HCT116 (cell line): ENCODE results near the gene PRELID2. TPM values are rescaled to one million over a fixed set of nuclear protein-coding genes. Genes with fewer than 3 reads are reported as not detected.
"Not testable (repeated sequence)": the region's sequence is repeated elsewhere in the genome, so short reads cannot be mapped to it uniquely, and the experiment has no call there.

Experiments used
- ATAC-seq: fragments of 200-7000 bp; cut with Tn5 transposase; 2 replicates; pipeline ENCODE4 v1.9.1; 2020; ENCODE audit warnings: mild to moderate bottlenecking, moderate library complexity
- BruUV-seq: library from RNA; stranded (reverse); fragments of 400-500 nt; replicated peaks from 2 replicates; lab custom pipeline; 2021; lab: Mats Ljungman, UMichigan
- CTCF ChIA-PET: fragments of 300-600 bp; sonication (Branson Sonifier 250); formaldehyde crosslinking; loops from one replicate; lab custom pipeline; 2021; ENCODE audit warnings: antibody characterized with exemption; lab: Charles Lee
- POLR2A ChIA-PET: fragments of 300-600, 350-600 bp; sonication (Branson Sonifier 250); formaldehyde crosslinking; loops from one replicate; lab custom pipeline; 2021; ENCODE audit warnings: antibody characterized with exemption; lab: Charles Lee
- RAD21 ChIA-PET, 2 experiments: fragments of 300-600 bp; sonication (Branson Sonifier 250); formaldehyde crosslinking; loops; one replicate each; lab custom pipeline; 2023; ENCODE audit warnings: low total read pairs in 2 of 2; ENCODE audit not compliant: uncharacterized antibody in 2 of 2, unreplicated experiment in 2 of 2, low non-redundant PET in 1 of 2; lab: Charles Lee
- DNase-seq: peaks from one replicate; pipeline ENCODE4 v3.0.0-alpha.2; 2010; ENCODE audit warnings: low read depth, low spot score
- H2AFZ ChIP-seq: fragments of 200-600 bp; shearing (Covaris generic), sonication (generic); 2 replicates; pipeline ENCODE4 v1.6.1; 2017; ENCODE audit warnings: low read depth, mixed run types, mixed read lengths, antibody characterized with exemption, low read length; ENCODE audit not compliant: poor library complexity, severe bottlenecking
- H3K27ac ChIP-seq: 2 replicates; pipeline ENCODE4 v1.5.1; 2012; ENCODE audit warnings: low read depth, low read length
- H3K27me3 ChIP-seq: fragments of 200-600 bp; sonication (generic); 2 replicates; pipeline ENCODE4 v1.6.1; 2016; ENCODE audit warnings: mixed run types, low read length, mixed read lengths; ENCODE audit not compliant: insufficient read depth
- H3K36me3 ChIP-seq, 2 experiments: fragments of 200-500 bp in 1 of 2; fragments of 200-600 bp in 1 of 2; sonication (Bioruptor generic) in 1 of 2; sonication (generic) in 1 of 2; 2 replicates each; pipeline versions ENCODE4 v1.5.1 to v1.6.1; 2014 to 2016; ENCODE audit warnings: low read length in 2 of 2, inconsistent platforms in 1 of 2, mixed read lengths in 1 of 2, mixed run types in 1 of 2; ENCODE audit not compliant: insufficient read depth in 2 of 2, control insufficient read depth in 1 of 2
- H3K4me1 ChIP-seq, 2 experiments: fragments of 200-600 bp in 1 of 2; sonication (generic) in 1 of 2; 2 replicates each; pipeline versions ENCODE4 v1.5.1 to v1.6.1; 2012 to 2017; ENCODE audit warnings: low read length in 2 of 2, inconsistent platforms in 1 of 2, mild to moderate bottlenecking in 1 of 2, mixed read lengths in 1 of 2, mixed run types in 1 of 2, moderate library complexity in 1 of 2; ENCODE audit not compliant: insufficient read depth in 2 of 2, control insufficient read depth in 1 of 2
- H3K4me2 ChIP-seq: fragments of 200-600 bp; sonication (generic); 2 replicates; pipeline ENCODE4 v1.6.1; 2017; ENCODE audit warnings: mixed run types, low read length, mixed read lengths
- H3K4me3 ChIP-seq, 2 experiments: fragments of 200-600 bp in 1 of 2; sonication (generic) in 1 of 2; replicated peaks in 1 of 2; 2 replicates each; pipeline ENCODE4 v1.5.1; 2011 to 2016; ENCODE audit warnings: low read length in 2 of 2, control low read depth in 1 of 2, low read depth in 1 of 2, mild to moderate bottlenecking in 1 of 2, mixed read lengths in 1 of 2, mixed run types in 1 of 2
- H3K79me2 ChIP-seq: fragments of 200-600 bp; sonication (generic); 2 replicates; pipeline ENCODE4 v1.6.1; 2017; ENCODE audit warnings: mild to moderate bottlenecking, mixed run types, low read length, moderate library complexity, mixed read lengths; ENCODE audit not compliant: insufficient read depth
- H3K9ac ChIP-seq: fragments of 200-600 bp; sonication (generic); 2 replicates; pipeline ENCODE4 v1.6.1; 2016; ENCODE audit warnings: low read length, mixed read lengths
- H3K9me2 ChIP-seq: fragments of 200-600 bp; sonication (generic), shearing (Covaris generic); 2 replicates; pipeline ENCODE4 v1.6.1; 2017; ENCODE audit warnings: mixed run types, mild to moderate bottlenecking, moderate library complexity; ENCODE audit not compliant: insufficient read depth
- H3K9me3 ChIP-seq, 2 experiments: fragments of 200-500 bp in 1 of 2; fragments of 200-600 bp in 1 of 2; sonication (Bioruptor generic) in 1 of 2; sonication (generic) in 1 of 2; 2 replicates each; pipeline ENCODE4 v1.6.1; 2014 to 2017; ENCODE audit warnings: low read length in 2 of 2, mixed read lengths in 2 of 2, inconsistent platforms in 1 of 2, low read depth in 1 of 2, mild to moderate bottlenecking in 1 of 2, mixed run types in 1 of 2, moderate library complexity in 1 of 2; ENCODE audit not compliant: control insufficient read depth in 1 of 2, insufficient read depth in 1 of 2
- H4K20me1 ChIP-seq: fragments of 200-600 bp; sonication (generic), shearing (Covaris generic); 2 replicates; pipeline ENCODE4 v1.6.1; 2017; ENCODE audit warnings: mixed run types, mild to moderate bottlenecking, moderate library complexity; ENCODE audit not compliant: insufficient read depth
- ATF3 ChIP-seq: IDR thresholded peaks from 2 replicates; pipeline ENCODE4 v1.6.1; 2012
- CBX3 ChIP-seq: IDR thresholded peaks from 2 replicates; pipeline ENCODE4 v1.6.1; 2012; ENCODE audit warnings: low read depth
- CEBPB ChIP-seq: IDR thresholded peaks from 2 replicates; pipeline ENCODE4 v1.6.1; 2012; ENCODE audit warnings: low read depth
- EGR1 ChIP-seq: IDR thresholded peaks from 2 replicates; pipeline ENCODE4 v1.6.1; 2012; ENCODE audit warnings: low read depth
- ELF1 ChIP-seq: IDR thresholded peaks from 2 replicates; pipeline ENCODE4 v1.6.1; 2012; ENCODE audit warnings: low read depth, borderline replicate concordance
- EZH2phosphoT487 ChIP-seq: fragments of 200-600 bp; IDR thresholded peaks from 2 replicates; pipeline ENCODE4 v1.6.1; 2018; ENCODE audit warnings: antibody characterized with exemption, borderline replicate concordance
- FOSL1 ChIP-seq: IDR thresholded peaks from 2 replicates; pipeline ENCODE4 v1.6.1; 2012; ENCODE audit warnings: low read depth
- JUND ChIP-seq: IDR thresholded peaks from 2 replicates; pipeline ENCODE4 v1.6.1; 2012
- MAX ChIP-seq: IDR thresholded peaks from 2 replicates; pipeline ENCODE4 v1.6.1; 2012
- POLR2AphosphoS5 ChIP-seq: IDR thresholded peaks from 2 replicates; pipeline ENCODE4 v1.6.1; 2011; ENCODE audit warnings: mild to moderate bottlenecking, low read depth, low read length, moderate library complexity
- RAD21 ChIP-seq: IDR thresholded peaks from 2 replicates; pipeline ENCODE4 v1.6.1; 2012; ENCODE audit warnings: low read depth, mild to moderate bottlenecking
- REST ChIP-seq: IDR thresholded peaks from 2 replicates; pipeline ENCODE4 v1.6.1; 2012; ENCODE audit warnings: low read depth
- SP1 ChIP-seq: IDR thresholded peaks from 2 replicates; pipeline ENCODE4 v1.6.1; 2012; ENCODE audit warnings: low read depth
- TCF7L2 ChIP-seq: IDR thresholded peaks from 2 replicates; pipeline ENCODE4 v1.7.0; 2011; ENCODE audit warnings: borderline replicate concordance, inconsistent platforms; ENCODE audit not compliant: insufficient read depth, insufficient read length; ENCODE audit errors: extremely low read depth
- YY1 ChIP-seq: IDR thresholded peaks from 2 replicates; pipeline ENCODE4 v1.6.1; 2011; ENCODE audit warnings: low read length, low read depth, moderate library complexity, mild to moderate bottlenecking; ENCODE audit not compliant: insufficient replicate concordance; ENCODE audit errors: extremely low read depth
- ZFX ChIP-seq: fragments of 450-650 bp; IDR thresholded peaks from 2 replicates; pipeline ENCODE4 v1.6.1; 2017
- ZNF274 ChIP-seq: fragments of 200-500 bp; sonication (Bioruptor generic); IDR thresholded peaks from 2 replicates; pipeline ENCODE4 v1.6.1; 2014; ENCODE audit warnings: mild to moderate bottlenecking, low read depth, low read length, inconsistent platforms
- intact Hi-C: fragments of 100-400 bp; cut with micrococcal nuclease; formaldehyde crosslinking; loops from 2 replicates; pipeline ENCODE4 v1.10.0; 2022
- total RNA-seq: library from RNA; stranded (reverse); gene quantifications from one replicate; pipeline ENCODE4 v1.2.1, GENCODE V29; 2021; ENCODE audit not compliant: unreplicated experiment

PRELID2 gene
- total RNA-seq, 1 experiment from 2014 or later, result 20.1 TPM

GRCh38 chr5:145864432-145864831, 29.3 kb upstream of the PRELID2 start:
- H4K20me1 ChIP-seq, H3K36me3 ChIP-seq, POLR2A ChIA-PET, intact Hi-C loops, RAD21 ChIA-PET, H3K79me2 ChIP-seq, H3K9ac ChIP-seq, H2AFZ ChIP-seq, H3K4me1 ChIP-seq, DNase-seq, ATAC-seq, H3K9me3 ChIP-seq, H3K27ac ChIP-seq, CTCF ChIA-PET, H3K27me3 ChIP-seq, H3K9me2 ChIP-seq, H3K4me2 ChIP-seq, H3K4me3 ChIP-seq, BruUV-seq: not testable (repeated sequence)

GRCh38 chr5:145863003-145863402, 27.9 kb upstream of the PRELID2 start:
- Histone ChIP-seq H3K4me3 (no peak overlapping the region), H3K27me3 (no peaks in the 10 kb centered on the region), H3K27ac (no peak overlapping the region), H2AFZ (no peak overlapping the region), H3K9ac (no peak overlapping the region), H3K4me1 (no peaks in the 10 kb centered on the region), H3K36me3 (no peaks in the 10 kb centered on the region), H3K4me2 (no peak overlapping the region), H3K9me2 (0 out of 2 replicates have a peak, but pooled peaks cover 3% of the 10 kb centered on the region), H3K79me2 (no peaks in the 10 kb centered on the region), H4K20me1 (no peaks in the 10 kb centered on the region), H3K9me3 (no peaks in the 10 kb centered on the region)
- CTCF ChIA-PET, result interaction anchor here (1.2 kb wide), 1 partner anchor 25 kb away, joined by 4 read pairs; no protein-coding TSS in a partner anchor
- POLR2A ChIA-PET, result no interaction called here
- BruUV-seq, result no TSS peak
- intact Hi-C loops, result no loop called here
- DNase-seq (no peak), ATAC-seq (no peak)
- TF ChIP-seq MAX (no peak), JUND (no peak), SP1 (no peak), POLR2AphosphoS5 (no peak), ATF3 (no peak), EZH2phosphoT487 (no peak), REST (no peak), ELF1 (no peak), CEBPB (no peak), EGR1 (no peak), FOSL1 (no peak), ZNF274 (no peak), RAD21 (no peak), ZFX (no peak), YY1 (no peak), TCF7L2 (no peak), CBX3 (no peak)
- RAD21 ChIA-PET, result no interaction called here
